Measurements from ENCODE around the gene TDRD6. TPM values are rescaled to one million over a fixed set of nuclear protein-coding genes. Genes with fewer than 3 reads are reported as not detected.
"Not testable (repeated sequence)": the region's sequence is repeated elsewhere in the genome, so short reads cannot be mapped to it uniquely, and the experiment has no call there.

The TDRD6 gene, protein sequence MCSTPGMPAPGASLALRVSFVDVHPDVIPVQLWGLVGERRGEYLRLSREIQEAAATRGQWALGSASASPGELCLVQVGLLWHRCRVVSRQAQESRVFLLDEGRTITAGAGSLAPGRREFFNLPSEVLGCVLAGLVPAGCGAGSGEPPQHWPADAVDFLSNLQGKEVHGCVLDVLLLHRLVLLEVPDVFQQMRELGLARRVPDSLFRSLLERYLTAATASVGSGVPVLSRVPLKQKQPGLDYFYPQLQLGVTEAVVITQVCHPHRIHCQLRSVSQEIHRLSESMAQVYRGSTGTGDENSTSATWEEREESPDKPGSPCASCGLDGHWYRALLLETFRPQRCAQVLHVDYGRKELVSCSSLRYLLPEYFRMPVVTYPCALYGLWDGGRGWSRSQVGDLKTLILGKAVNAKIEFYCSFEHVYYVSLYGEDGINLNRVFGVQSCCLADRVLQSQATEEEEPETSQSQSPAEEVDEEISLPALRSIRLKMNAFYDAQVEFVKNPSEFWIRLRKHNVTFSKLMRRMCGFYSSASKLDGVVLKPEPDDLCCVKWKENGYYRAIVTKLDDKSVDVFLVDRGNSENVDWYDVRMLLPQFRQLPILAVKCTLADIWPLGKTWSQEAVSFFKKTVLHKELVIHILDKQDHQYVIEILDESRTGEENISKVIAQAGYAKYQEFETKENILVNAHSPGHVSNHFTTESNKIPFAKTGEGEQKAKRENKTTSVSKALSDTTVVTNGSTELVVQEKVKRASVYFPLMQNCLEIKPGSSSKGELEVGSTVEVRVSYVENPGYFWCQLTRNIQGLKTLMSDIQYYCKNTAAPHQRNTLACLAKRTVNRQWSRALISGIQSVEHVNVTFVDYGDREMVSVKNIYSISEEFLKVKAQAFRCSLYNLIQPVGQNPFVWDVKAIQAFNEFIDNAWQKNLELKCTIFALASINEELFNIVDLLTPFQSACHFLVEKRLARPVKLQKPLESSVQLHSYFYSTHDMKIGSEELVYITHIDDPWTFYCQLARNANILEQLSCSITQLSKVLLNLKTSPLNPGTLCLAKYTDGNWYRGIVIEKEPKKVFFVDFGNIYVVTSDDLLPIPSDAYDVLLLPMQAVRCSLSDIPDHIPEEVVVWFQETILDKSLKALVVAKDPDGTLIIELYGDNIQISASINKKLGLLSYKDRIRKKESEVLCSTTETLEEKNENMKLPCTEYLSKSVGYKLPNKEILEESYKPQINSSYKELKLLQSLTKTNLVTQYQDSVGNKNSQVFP (N-terminal part only)
- total RNA-seq, result not detected

DNA sequence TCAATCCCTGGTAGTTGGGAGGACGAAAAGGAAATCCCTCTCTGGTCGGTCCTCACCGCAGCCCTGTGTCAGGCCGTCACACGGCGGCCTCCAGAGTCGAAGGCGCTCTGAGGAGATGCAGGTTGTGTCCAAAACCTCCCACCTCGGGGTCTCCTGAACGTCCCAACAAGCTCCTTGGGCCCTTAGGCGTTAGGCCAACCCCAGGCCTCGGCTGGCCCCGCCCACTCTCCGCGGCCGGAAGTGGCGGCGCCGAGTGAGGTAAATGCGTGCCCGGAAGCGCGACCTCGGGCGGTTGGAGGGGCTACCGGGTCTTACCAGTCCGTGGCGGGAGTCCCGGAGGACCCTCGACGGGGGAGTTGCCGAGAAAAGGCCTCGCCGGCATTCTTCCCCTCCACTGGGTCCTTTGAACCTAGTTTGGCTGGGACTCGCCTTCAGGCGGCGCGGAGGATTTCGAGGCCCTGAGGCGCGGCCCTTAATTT is at the start of gene TDRD6:
TDRD6 (plus strand) TSS at position 267 of the 479 bp plus-strand sequence. CDS start 244 bp downstream, outside the sequence.
- ChIA-PET CTCF (no interaction called here), POLR2A (no interaction called here)
- H3K36me3 Mint-ChIP-seq (ENCODE audit: low read depth), result no peaks in the 10 kb centered on the region
- no peaks in the 10 kb centered on the region for H3K4me1 Mint-ChIP-seq
- no peak within 1 kb of the TSS for H3K4me3 Mint-ChIP-seq
- no peak for DNase-seq
- no peaks in the 10 kb centered on the region for H3K9me3 Mint-ChIP-seq
- H3K27me3 Mint-ChIP-seq, result peaks cover 7% of the 10 kb centered on the region
- H3K27ac Mint-ChIP-seq, result no peak within 1 kb of the TSS

DNA sequence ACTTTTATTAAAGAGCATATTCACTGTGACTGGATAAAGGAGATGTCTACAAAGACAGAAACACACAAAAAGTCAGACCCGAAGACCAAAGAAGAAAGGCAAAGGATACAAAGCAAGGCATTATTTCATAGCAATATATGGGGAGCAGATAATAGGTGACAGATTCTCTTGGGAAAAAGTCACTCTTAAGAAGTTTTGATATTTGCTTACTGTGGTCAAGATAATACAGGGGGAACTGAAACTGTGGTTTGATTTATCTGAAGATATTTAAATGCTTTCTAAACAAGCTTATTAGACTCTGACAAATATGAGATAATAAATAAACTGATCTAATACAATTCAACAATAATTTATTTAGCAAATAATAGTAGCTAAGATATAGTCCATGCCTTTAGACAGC is 49.8 kb upstream of the TDRD6 start:
- H3K4me3 Mint-ChIP-seq, result no peak overlapping the region
- peaks cover 15% of the 10 kb centered on the region for H3K27me3 Mint-ChIP-seq
- no peaks in the 10 kb centered on the region for H3K9me3 Mint-ChIP-seq
- peaks cover under 1% of the 10 kb centered on the region for H3K4me1 Mint-ChIP-seq
- CTCF ChIA-PET, result no interaction called here
- no peak overlapping the region for H3K27ac Mint-ChIP-seq
- DNase-seq, result no peak
- POLR2A ChIA-PET, result no interaction called here
- no peaks in the 10 kb centered on the region for H3K36me3 Mint-ChIP-seq (ENCODE audit: low read depth)

DNA sequence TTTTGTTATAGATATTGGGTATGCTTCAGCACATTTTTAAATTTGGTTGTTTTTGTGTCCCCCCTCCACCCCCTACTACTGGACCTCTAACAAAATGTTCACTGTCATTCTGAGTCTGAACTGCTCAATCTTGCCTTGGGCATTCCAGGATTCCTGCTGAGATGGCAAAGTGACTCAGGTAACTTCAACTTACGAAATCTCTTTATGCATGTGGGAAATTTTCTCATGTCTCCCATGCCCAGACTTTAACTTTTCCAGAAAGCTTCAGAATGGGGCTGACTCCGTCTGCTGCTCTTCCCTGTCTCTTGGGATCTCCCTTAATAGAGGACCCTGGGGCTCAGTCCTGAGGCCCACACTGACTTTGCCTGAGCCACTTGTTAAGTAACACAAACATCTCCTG is 49.0 kb upstream of the TDRD6 start:
- Mint-ChIP-seq H3K36me3 (ENCODE audit: low read depth) (no peaks in the 10 kb centered on the region), H3K27me3 (peaks cover 15% of the 10 kb centered on the region), H3K4me3 (no peak overlapping the region), H3K27ac (no peak overlapping the region), H3K4me1 (peaks cover 5% of the 10 kb centered on the region), H3K9me3 (no peaks in the 10 kb centered on the region)
- POLR2A ChIA-PET, result no interaction called here
- CTCF ChIA-PET, result no interaction called here
- DNase-seq, result no peak

DNA sequence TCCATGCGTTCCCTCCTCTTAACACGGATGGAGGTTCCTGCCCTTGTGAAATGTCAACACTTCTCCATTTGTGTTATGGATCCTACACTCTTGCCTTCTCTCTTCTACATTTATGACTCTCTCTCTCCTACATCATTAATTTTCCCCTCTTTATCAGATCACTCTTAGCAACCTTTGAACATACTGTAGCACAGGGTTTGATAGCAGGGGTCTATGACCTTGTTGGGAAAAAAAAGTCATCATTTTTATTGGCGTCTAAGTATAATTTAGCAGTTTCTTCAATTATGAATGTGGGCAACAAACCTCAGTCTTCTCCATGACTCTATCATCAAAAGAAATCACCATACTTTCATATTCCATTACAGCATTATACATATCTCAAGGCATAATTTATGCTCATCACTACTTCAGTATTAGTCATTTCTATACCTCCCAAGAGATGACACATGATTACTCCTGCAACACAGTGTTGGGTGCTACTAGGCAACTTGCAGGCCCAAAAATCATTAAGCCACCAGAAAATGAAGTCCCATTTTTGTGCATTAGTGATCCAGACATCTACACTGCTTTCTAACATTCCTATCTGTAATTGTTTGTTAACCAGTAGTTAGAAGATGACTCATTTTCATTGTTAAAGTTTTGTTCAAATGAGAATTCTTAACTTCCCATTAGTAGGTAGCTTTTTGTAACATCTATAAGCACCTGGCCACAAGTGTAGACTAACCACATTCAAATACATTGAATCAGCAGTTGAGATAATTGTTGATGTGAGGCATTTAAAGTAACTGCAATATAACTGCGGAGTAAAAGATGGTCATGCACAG is 44.5 kb upstream of the TDRD6 start:
- POLR2A ChIA-PET, result no interaction called here
- Mint-ChIP-seq H3K4me1 (peaks cover 6% of the 10 kb centered on the region), H3K9me3 (no peaks in the 10 kb centered on the region), H3K27me3 (peaks cover 16% of the 10 kb centered on the region), H3K36me3 (ENCODE audit: low read depth) (no peaks in the 10 kb centered on the region), H3K4me3 (no peak overlapping the region), H3K27ac (no peak overlapping the region)
- CTCF ChIA-PET, result no interaction called here
- no peak for DNase-seq

DNA sequence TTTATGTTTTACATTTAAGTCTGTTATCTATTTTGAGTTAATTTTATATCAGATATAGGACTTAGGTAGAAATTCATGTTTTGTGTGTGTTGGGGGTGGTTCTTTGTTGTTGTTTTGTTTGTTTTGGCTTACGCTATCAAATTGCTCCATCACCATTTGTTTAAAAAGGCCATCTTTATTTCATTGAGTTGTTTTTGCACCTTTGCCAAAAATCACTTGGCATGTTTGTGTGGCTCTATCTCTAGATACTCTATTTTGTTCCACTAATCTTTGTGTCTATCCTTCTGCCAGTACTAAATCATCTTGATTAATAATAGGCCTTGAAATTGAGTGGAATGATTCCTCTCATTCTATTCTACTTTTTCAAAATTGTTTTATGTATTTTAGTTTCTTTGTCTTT is 42.4 kb upstream of the TDRD6 start:
- Mint-ChIP-seq H3K27me3 (peaks cover 13% of the 10 kb centered on the region), H3K36me3 (ENCODE audit: low read depth) (no peaks in the 10 kb centered on the region), H3K4me3 (no peak overlapping the region)

DNA sequence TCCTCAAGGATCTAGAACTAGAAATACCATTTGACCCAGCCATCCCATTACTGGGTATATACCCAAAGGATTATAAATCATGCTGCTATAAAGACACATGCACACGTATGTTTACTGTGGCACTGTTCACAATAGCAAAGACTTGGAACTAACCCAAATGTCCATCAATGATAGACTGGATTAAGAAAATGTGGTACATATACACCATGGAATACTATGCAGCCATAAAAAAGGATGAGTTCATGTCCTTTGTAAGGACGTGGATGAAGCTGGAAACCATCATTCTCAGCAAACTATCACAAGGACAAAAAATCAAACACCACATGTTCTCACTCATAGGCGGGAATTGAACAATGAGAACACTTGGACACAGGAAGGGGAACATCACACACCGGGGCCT is 39.6 kb upstream of the TDRD6 start:
- DNase-seq; H3K4me3 Mint-ChIP-seq; H3K36me3 Mint-ChIP-seq (ENCODE audit: low read depth); POLR2A ChIA-PET; H3K27ac Mint-ChIP-seq; H3K9me3 Mint-ChIP-seq; CTCF ChIA-PET: not testable (repeated sequence)
- H3K27me3 Mint-ChIP-seq, result peaks cover 33% of the 10 kb centered on the region
- H3K4me1 Mint-ChIP-seq, result peaks cover 15% of the 10 kb centered on the region

More for the DNA sequence above, 42.4 kb upstream of the TDRD6 start:
- no peak overlapping the region for H3K27ac Mint-ChIP-seq
- peaks cover 6% of the 10 kb centered on the region for H3K4me1 Mint-ChIP-seq
- POLR2A ChIA-PET, result no interaction called here
- CTCF ChIA-PET, result no interaction called here
- DNase-seq, result no peak
- H3K9me3 Mint-ChIP-seq, result no peaks in the 10 kb centered on the region

DNA sequence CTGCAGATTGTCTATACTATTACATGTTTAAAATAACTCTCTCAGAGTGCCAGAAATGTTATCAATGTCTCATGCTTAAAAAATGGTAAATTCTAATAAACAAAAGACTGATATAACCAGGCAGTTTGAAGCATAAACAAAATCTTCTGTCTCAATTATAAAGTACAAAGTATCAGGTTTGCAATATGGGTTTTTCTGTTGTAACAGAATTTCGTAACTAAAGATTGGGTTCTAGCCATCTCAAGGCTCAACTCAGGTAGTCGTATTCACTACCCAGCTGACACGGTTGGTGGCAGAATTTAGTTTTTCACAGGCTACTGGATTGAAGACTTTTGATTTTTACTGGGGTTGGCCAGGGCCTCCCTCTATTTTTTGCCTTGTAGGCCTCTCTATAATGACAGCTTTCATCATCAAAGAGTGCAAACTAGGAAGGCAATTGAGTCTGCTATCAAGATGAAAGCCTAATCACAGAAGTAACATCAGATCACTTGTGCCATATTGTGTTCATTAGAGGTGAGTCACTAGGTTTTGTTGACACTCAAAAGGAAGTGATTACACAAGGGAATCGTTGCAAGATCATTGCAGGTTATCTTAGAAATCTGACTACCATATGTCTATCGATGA is 38.7 kb upstream of the TDRD6 start:
- peaks cover 39% of the 10 kb centered on the region for H3K27me3 Mint-ChIP-seq
- CTCF ChIA-PET, result no interaction called here
- POLR2A ChIA-PET, result no interaction called here
- H3K4me1 Mint-ChIP-seq, result peaks cover 16% of the 10 kb centered on the region
- no peak overlapping the region for H3K27ac Mint-ChIP-seq
- H3K4me3 Mint-ChIP-seq, result no peak overlapping the region
- DNase-seq, result no peak
- no peaks in the 10 kb centered on the region for H3K36me3 Mint-ChIP-seq (ENCODE audit: low read depth)
- no peaks in the 10 kb centered on the region for H3K9me3 Mint-ChIP-seq

DNA sequence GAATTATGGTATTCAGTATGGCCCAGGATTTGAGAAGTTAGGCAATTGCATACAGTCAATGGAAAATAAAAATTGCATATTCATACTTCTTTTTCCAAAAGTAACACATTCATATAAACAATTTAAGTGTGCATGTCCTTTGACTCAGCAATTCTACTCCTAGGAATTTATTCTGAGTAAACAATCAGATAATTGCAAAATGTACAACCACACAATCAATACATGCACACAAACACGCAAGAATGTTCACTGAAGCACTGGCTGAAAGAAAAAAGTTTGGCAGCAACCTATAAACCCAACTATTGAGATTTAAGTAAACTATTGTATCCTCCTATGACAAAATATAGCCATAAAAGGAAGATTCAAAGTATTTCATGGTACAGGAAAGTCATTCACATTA is 36.7 kb upstream of the TDRD6 start:
- Mint-ChIP-seq H3K4me1 (peaks cover 15% of the 10 kb centered on the region), H3K36me3 (ENCODE audit: low read depth) (no peaks in the 10 kb centered on the region), H3K4me3 (no peak overlapping the region), H3K9me3 (no peaks in the 10 kb centered on the region), H3K27me3 (peaks cover 49% of the 10 kb centered on the region), H3K27ac (no peak overlapping the region)
- no peak for DNase-seq
- ChIA-PET CTCF (no interaction called here), POLR2A (no interaction called here)

DNA sequence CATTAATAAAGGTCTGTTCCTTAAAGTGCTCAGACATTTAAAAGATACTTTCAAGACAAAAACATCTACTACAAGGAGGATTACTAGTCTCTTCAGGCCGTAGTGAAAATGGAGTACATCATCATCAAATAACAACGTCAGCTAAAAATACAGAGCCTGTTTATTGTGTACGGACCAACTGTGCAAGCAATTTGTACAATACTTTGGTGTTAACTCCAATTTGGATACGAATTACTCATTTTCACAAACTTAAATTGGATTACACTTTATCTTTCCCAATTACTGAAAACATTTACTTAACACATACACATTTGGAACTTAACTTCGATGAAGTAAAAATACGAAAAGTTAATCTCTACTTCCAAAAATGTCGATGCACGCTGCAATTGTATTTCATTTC is 35.9 kb upstream of the TDRD6 start:
- H3K4me1 Mint-ChIP-seq, result peaks cover 15% of the 10 kb centered on the region
- no peak overlapping the region for H3K4me3 Mint-ChIP-seq
- no peak for DNase-seq
- peaks cover 48% of the 10 kb centered on the region for H3K27me3 Mint-ChIP-seq
- H3K9me3 Mint-ChIP-seq, result no peaks in the 10 kb centered on the region
- CTCF ChIA-PET, result no interaction called here
- H3K27ac Mint-ChIP-seq, result no peak overlapping the region
- H3K36me3 Mint-ChIP-seq (ENCODE audit: low read depth), result no peaks in the 10 kb centered on the region
- POLR2A ChIA-PET, result no interaction called here

DNA sequence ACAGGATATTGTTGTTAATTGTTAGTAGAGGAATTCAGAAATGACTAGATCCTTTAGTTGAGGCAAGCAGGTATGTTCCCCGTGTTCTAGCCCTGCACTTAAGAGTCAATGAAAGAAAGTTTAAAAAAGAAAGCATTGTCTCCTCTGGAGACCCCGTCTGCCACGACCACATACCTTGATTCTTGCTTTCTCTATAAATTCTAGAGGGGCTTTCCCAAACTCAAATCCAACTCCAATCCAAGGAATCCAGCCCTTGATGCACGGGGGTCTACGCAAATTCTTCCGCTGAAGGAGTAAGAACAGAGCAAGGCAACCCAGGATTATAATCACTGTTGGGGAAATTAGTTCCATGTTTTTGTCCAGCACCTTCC is 35.5 kb upstream of the TDRD6 start:
- Mint-ChIP-seq H3K27me3 (peaks cover 48% of the 10 kb centered on the region), H3K9me3 (no peaks in the 10 kb centered on the region), H3K27ac (no peak overlapping the region), H3K4me3 (peak overlapping the region; percentile 71), H3K36me3 (ENCODE audit: low read depth) (no peaks in the 10 kb centered on the region), H3K4me1 (peaks cover 15% of the 10 kb centered on the region)
- ChIA-PET POLR2A (no interaction called here), CTCF (no interaction called here)
- no peak for DNase-seq

DNA sequence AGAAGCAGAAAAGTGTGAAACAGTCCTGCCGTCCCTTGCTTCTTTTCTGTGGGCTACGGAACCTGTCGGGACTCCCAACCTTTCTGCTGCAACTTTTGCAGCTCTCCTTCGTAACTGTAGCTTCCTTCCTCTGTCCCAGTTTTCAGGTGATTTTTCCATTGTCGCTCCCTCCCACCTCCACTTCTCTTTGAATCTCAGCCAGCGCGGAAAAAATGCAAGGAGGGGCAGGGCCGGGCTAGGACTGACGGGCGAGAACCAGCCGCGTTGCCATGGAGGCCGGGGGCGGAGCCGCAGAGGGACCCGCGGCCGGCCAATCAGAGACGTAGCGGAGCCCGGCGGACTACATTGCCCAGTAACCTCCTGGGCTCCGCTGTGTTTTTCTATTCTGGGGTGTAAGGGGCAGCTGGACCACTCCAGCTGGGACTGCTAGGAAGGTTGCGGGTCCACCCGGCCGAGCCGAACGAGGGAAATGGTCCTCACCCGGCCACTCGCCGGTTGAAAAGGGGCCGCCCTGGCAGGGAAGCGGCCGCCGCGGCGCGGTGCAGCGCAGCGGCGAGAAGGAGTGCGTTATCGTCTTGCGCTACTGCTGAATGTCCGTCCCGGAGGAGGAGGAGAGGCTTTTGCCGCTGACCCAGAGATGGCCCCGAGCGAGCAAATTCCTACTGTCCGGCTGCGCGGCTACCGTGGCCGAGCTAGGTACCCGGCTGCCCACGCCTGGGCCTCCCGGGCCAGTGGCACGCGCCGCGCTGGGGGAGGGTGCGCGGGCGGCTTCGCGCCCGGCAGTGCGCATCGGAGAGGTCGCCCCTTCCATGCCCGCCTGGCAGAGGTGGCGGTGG is 34.9 kb upstream of the TDRD6 start, which contains the start of the genes CYP39A1 and SLC25A27:
CYP39A1 (minus strand) TSS at position 216 of the 836 bp plus-strand sequence. CDS start 236 bp downstream, outside the sequence.
SLC25A27 (plus strand) TSS at position 373 of the 836 bp plus-strand sequence; CDS start at position 591, 218 bp downstream.
- POLR2A ChIA-PET, result no interaction called here
- peaks cover 15% of the 10 kb centered on the region for H3K4me1 Mint-ChIP-seq
- no peak within 1 kb of the TSS for H3K27ac Mint-ChIP-seq

More for the DNA sequence above, 34.9 kb upstream of the TDRD6 start, which contains the start of the genes CYP39A1 and SLC25A27:
- peak within 1 kb of the TSS; percentile 71 for H3K4me3 Mint-ChIP-seq
- DNase-seq, result peak; percentile 85
- CTCF ChIA-PET, result no interaction called here
- H3K36me3 Mint-ChIP-seq (ENCODE audit: low read depth), result no peaks in the 10 kb centered on the region
- H3K27me3 Mint-ChIP-seq, result peaks cover 45% of the 10 kb centered on the region
- no peaks in the 10 kb centered on the region for H3K9me3 Mint-ChIP-seq

Measured in activated CD4-positive, alpha-beta memory T cell treated with anti-CD3 and anti-CD28 coated beads, Interleukin-2, amount 10 ng/mL, durations not matched to agents 7 days and 5 days (primary cell).